Hematopoietic multipotent progenitor cell (in vitro differentiated cells): ENCODE measurements around the gene TAF9B. TPM values are rescaled to one million over a fixed set of nuclear protein-coding genes. Genes with fewer than 3 reads are reported as not detected.
"Not testable (repeated sequence)": the region's sequence is repeated elsewhere in the genome, so short reads cannot be mapped to it uniquely, and the experiment has no call there.

Experiments
- DNase-seq, 3 donors: peaks; one replicate each; pipeline ENCODE4 v3.0.0-alpha.2; 2011 to 2015; ENCODE audit warnings: low read depth in 2 of 3, low spot score in 2 of 3
- total RNA-seq: library from RNA; depleted of rRNA; stranded (reverse); fragments of >200 nt; gene quantifications from one replicate; pipeline ENCODE4 v1.2.3, GENCODE V29; 2012

The TAF9B gene
- total RNA-seq, 1 donor = 17.2 TPM

- DNase-seq = no peak
Measured at GRCh38 chrX:78118628-78119027, 20.8 kb downstream of the TAF9B start.

- DNase-seq = no peak
Measured at GRCh38 chrX:78116766-78117165, 22.7 kb downstream of the TAF9B start.

GRCh38 chrX:78116365-78116764, 23.1 kb downstream of the TAF9B start:
- no peak for DNase-seq

GRCh38 chrX:78111140-78111931, 28.1 kb downstream of the TAF9B start:
- no peak for DNase-seq

- DNase-seq = no peak
Measured at GRCh38 chrX:78109458-78109857, 30.0 kb downstream of the TAF9B start.

- peak in 2 of 3 donors; percentile 23 to 51 for DNase-seq
Measured at GRCh38 chrX:78106651-78106986, 32.8 kb downstream of the TAF9B start.

GRCh38 chrX:78105944-78106650, 33.4 kb downstream of the TAF9B start:
- no peak for DNase-seq

- no peak for DNase-seq
Measured at GRCh38 chrX:78104447-78105176, 34.8 kb downstream of the TAF9B start.

GRCh38 chrX:78103623-78104446, 35.6 kb downstream of the TAF9B start, which contains the start of gene PGK1:
TSS of gene PGK1 (plus strand) at chrX:78104248. CDS start at chrX:78104341, 93 bp downstream.
- DNase-seq = peak; percentile 76 to 97 (median 95)

GRCh38 chrX:78103001-78103622, 36.3 kb downstream of the TAF9B start:
- no peak for DNase-seq

GRCh38 chrX:78102091-78102490, 37.4 kb downstream of the TAF9B start:
- DNase-seq = no peak

GRCh38 chrX:78098108-78098507, 41.3 kb downstream of the TAF9B start:
- no peak for DNase-seq

- peak in 2 of 3 donors; percentile 14 to 45 for DNase-seq
Measured at GRCh38 chrX:78092296-78092695, 47.2 kb downstream of the TAF9B start.

- not testable (repeated sequence) for DNase-seq
Measured at GRCh38 chrX:78081413-78081812, 58.0 kb downstream of the TAF9B start.

Other genes with a start within 250 kb of the TAF9B start
- gene MAGT1, start 244.2 kb downstream of the TAF9B start, total RNA-seq = 31.8 TPM
- 168 TPM for gene COX7B, start 240.2 kb downstream of the TAF9B start, total RNA-seq
- gene ATP7A, start 229.0 kb downstream of the TAF9B start, total RNA-seq = 7.8 TPM
- not detected for gene PGAM4, start 170.0 kb downstream of the TAF9B start, total RNA-seq
- 110 TPM for gene PGK1, start 35.4 kb downstream of the TAF9B start, total RNA-seq
- 11.8 TPM for gene CYSLTR1, start 188.0 kb upstream of the TAF9B start, total RNA-seq